DND-41 (cell line): ENCODE data around the gene NUDT8.

ENCODE experiments used
- EZH2 ChIP-seq: IDR thresholded peaks from 3 replicates; pipeline ENCODE4 v1.6.1; 2012; ENCODE audit warnings: borderline replicate concordance, low read depth, mild to moderate bottlenecking, moderate library complexity, low read length, inconsistent platforms; ENCODE audit not compliant: severe bottlenecking
- TF ChIP-seq, protein P1 (sequence below): IDR thresholded peaks from 2 replicates; pipeline ENCODE4 v1.5.1; 2012; ENCODE audit warnings: borderline replicate concordance, low read length, moderate library complexity, mild to moderate bottlenecking; ENCODE audit not compliant: poor library complexity, severe bottlenecking; ENCODE audit errors: extremely low read depth

- TF ChIP-seq, protein P1, sequence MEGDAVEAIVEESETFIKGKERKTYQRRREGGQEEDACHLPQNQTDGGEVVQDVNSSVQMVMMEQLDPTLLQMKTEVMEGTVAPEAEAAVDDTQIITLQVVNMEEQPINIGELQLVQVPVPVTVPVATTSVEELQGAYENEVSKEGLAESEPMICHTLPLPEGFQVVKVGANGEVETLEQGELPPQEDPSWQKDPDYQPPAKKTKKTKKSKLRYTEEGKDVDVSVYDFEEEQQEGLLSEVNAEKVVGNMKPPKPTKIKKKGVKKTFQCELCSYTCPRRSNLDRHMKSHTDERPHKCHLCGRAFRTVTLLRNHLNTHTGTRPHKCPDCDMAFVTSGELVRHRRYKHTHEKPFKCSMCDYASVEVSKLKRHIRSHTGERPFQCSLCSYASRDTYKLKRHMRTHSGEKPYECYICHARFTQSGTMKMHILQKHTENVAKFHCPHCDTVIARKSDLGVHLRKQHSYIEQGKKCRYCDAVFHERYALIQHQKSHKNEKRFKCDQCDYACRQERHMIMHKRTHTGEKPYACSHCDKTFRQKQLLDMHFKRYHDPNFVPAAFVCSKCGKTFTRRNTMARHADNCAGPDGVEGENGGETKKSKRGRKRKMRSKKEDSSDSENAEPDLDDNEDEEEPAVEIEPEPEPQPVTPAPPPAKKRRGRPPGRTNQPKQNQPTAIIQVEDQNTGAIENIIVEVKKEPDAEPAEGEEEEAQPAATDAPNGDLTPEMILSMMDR: no peak
- TF ChIP-seq EZH2: no peak
Measured at GRCh38 chr11:67628710-67629385, 889 bp downstream of the NUDT8 start.
